Epithelial cell of proximal tubule (primary cell): ENCODE measurements around the gene LRRC45. TPM values are rescaled to one million over a fixed set of nuclear protein-coding genes. Genes with fewer than 3 reads are reported as not detected.

Source experiments
- DNase-seq: peaks from one replicate; pipeline ENCODE4 v3.0.0-alpha.2; 2011; ENCODE audit warnings: low read depth
- H3K4me3 ChIP-seq: 2 replicates; pipeline ENCODE4 v1.5.1; 2011; ENCODE audit warnings: low read depth, mild to moderate bottlenecking, low read length
- total RNA-seq: library from RNA; depleted of rRNA; stranded (reverse); fragments of >200 nt; gene quantifications from 2 replicates; pipeline ENCODE4 v1.2.3, GENCODE V29; 2015
- TF ChIP-seq, protein P1 (sequence below): conservative IDR thresholded peaks from 2 replicates; pipeline ENCODE4 v1.5.1; 2012; ENCODE audit warnings: low read depth, mild to moderate bottlenecking, low read length

The LRRC45 gene
- total RNA-seq, 1 donor from 2014 or later: 44.5 TPM

DNA sequence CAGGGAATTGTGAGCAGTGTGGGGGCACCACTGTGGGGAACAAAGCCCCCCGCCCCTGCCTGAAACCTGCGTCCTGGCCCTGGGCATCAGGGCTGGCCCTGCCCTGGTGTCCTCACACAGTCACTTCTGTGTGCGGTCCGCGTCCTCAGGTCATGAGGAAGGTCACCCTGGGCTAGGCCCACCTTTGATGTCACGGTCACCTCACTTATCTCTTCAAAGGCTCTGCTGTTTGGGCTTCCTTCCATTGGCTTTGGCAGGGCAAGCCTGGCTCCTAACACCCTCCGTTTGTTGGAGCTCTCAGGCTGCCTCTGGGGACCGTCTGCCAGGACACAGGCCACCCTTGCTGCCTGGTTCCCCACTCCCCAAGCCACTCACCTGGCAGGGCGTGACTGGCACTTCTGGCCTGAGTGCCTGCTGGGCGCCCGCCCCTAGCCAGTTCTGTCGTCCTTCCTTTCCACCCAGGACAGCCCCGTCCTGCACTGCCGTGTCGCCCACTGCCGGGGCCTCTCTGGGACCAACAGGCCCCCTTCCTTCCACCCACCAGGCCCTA, 9.3 kb upstream of the LRRC45 start:
- no peak for DNase-seq
- H3K4me3 ChIP-seq: no peak overlapping the region
- TF ChIP-seq, protein P1, sequence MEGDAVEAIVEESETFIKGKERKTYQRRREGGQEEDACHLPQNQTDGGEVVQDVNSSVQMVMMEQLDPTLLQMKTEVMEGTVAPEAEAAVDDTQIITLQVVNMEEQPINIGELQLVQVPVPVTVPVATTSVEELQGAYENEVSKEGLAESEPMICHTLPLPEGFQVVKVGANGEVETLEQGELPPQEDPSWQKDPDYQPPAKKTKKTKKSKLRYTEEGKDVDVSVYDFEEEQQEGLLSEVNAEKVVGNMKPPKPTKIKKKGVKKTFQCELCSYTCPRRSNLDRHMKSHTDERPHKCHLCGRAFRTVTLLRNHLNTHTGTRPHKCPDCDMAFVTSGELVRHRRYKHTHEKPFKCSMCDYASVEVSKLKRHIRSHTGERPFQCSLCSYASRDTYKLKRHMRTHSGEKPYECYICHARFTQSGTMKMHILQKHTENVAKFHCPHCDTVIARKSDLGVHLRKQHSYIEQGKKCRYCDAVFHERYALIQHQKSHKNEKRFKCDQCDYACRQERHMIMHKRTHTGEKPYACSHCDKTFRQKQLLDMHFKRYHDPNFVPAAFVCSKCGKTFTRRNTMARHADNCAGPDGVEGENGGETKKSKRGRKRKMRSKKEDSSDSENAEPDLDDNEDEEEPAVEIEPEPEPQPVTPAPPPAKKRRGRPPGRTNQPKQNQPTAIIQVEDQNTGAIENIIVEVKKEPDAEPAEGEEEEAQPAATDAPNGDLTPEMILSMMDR: no peak

DNA sequence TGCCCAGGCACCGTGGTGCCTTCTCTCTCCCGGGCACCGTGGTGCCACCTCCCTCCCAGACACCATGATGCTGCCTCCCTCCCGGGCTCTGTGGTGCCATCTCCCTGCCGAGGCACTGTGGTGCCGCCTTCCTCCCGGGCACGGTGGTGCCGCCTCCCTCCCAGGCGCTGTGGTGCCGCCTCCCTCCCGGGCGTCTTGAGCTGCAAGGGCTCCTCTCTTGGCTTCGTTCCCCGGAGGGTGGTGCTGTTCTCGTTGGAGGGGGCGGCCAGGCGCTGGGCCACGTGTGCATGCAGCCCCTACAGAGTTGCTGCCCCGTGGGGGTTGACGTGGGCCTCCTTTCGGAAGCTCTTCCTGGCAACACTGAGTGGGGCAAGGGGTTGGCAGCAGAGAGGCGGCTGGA, 8.7 kb upstream of the LRRC45 start:
- no peak overlapping the region for H3K4me3 ChIP-seq
- DNase-seq: no peak
- TF ChIP-seq, protein P1: no peak

DNA sequence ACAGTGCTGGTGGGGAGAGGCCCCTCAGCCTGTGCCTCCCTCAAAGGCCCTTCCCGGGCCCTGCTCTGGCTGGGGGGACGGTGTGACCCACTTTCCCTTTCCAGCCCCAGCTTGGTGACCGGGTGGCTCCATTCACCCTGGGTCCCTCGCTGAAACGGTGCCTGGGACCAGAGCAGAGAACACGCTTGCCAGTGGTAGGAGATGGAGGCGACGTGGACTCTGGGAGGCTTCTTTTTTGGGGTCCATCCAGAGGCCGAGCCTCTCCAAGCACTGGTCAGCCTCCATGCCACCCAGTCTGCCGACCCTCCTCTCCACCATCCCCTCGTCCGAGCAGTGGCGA, 8.2 kb upstream of the LRRC45 start:
- TF ChIP-seq, protein P1: no peak
- DNase-seq: no peak
- H3K4me3 ChIP-seq: no peak overlapping the region

DNA sequence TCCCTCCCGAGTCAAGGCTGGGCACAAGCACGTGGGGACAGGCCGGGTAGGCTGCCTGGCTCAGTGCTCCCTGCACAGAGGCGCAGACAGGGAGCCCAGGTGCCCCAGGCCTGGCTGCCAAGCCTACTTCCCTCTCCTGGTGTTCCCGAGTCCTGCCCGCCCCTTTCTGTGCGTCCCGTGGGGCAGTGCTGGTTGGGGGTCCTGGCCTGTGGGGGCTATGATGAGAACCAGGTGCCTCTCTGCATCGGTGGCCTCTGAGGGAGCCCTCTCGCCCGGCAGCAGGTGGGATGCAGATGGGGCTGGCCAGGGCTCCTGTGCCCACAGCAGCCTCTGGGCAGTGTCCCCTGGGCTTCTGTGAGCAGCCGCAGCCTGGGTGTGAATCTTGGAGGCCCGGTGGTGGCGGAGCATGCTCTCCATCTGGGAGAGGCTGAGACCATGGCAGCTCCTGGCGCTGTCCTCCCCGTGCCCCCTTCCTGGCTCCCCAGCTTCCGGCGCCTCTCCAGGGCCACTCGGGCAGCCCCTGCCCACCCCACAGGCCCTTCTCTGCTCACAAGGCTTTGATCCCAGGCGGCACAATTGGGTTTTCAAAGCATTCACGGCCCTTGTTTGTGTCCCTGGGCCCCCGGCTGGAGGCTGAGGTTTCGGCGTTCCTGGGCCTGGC, 7.7 kb upstream of the LRRC45 start:
- H3K4me3 ChIP-seq: no peak overlapping the region
- no peak for DNase-seq
- TF ChIP-seq, protein P1: no peak

DNA sequence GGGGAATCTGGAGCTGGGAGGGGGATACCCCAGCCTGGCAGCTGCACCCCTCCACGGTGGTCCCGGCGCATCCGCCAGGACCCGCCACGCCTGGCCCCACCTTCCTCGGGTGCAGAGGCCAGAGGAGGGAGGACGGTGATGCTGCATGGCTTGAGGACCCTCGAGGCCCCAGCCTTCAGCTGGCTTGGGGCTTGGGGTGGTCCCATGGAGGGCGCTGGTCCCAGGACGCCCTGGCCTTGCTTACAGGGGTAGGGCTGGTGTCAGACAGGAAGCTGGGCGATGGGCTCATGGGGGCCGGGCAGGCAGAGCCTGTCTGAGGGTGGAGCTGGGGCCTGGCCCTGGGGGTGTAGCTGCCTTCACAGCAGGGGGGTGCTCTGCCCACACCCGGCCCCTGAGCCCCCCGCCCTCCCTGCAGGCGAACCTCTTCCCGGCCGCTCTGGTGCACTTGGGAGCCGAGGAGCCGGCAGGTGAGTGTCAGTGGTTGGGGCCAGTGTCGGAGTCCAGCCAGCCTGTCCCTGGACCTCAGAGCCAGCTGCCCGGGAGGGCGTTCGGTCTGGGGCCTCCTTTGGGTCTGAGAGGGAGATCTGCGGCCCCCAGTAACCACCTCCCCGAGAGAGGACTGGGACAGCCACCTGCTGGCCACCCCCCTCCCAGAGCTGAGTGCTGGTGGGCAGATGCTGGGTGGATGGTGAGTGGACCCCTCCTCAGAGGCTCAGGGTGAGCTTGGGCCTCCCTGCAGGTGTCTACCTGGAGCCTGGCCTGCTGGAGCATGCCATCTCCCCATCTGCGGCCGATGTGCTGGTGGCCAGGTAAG, 6.8 kb upstream of the LRRC45 start:
- H3K4me3 ChIP-seq: no peak overlapping the region
- no peak for DNase-seq
- TF ChIP-seq, protein P1: no peak

DNA sequence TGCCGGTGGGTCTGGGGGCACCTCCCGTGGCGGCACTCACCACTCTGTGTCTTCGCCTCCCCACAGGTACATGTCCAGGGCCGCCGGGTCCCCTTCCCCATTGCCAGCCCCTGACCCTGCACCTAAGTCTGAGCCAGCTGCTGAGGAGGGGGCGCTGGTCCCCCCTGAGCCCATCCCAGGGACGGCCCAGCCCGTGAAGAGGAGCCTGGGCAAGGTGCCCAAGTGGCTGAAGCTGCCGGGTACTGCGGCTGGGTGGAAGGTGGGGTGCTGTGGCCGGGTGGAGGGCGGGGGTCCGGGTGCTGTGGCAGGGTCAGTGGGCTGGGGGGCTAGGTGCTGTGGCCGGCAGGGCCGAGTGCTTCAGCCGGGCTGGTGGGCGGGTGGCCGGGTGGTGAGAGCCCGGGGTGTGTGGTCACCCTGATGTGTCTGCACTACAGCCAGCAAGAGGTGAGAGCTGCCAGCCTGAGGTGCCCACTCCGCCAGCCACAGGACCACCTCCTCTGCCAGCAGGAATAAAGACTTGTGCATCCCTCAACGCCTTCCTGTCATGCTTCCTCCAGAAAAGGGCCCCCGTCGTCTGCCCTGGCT, 6.1 kb upstream of the LRRC45 start:
- DNase-seq: no peak

More for the DNA sequence above, 6.1 kb upstream of the LRRC45 start:
- TF ChIP-seq, protein P1: no peak
- no peak overlapping the region for H3K4me3 ChIP-seq
